HS-5 (cell line): ENCODE data around the gene PTTG2.

Experiments used
- DNase-seq: peaks from one replicate; pipeline ENCODE4 v3.0.0-alpha.2; 2012; ENCODE audit warnings: low read depth

The PTTG2 gene

DNA sequence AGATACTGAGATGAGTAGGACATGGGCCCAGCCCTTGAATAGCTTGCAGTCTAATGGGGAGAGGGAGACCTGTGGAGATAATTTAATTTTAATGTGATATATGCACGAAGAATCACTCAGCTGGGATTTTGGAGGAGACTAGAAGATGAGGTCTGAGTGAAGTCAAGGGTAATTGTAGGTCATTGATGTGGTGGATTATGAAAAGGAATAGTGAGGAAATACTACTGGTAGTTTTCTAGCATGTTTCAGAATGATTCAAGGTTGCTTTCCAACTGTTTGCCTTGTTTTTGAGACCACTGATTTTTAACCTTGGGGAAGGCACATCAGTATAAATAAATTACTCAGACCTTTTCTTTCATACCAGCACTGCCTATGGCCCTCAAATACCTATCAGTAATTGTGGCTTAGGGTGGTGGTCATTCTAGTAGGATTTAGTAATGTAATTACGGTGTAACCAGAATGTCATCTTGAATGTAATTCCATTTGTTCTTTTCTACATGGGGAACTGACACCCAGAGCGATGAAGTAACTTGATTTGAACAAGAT is 25.6 kb downstream of the PTTG2 start:
- no peak for DNase-seq

DNA sequence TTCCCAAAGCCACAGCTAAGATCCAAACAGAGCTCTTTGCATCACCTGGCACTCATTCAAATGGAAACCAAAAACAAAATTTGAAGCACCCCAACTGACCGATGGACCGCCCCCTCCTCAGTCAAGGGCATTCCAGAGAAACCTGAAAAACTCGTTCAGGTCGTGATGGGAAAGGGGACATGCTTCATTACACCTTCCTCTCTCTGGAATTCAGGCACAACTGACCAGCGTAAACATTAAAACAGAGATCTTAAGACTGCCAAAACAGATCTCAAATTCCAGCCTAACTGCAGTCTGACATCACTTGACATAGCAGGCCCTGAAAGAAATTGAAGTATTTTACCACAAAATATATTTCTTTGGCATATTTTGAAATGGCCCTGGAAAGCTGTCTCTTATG is 28.5 kb downstream of the PTTG2 start:
- no peak for DNase-seq

DNA sequence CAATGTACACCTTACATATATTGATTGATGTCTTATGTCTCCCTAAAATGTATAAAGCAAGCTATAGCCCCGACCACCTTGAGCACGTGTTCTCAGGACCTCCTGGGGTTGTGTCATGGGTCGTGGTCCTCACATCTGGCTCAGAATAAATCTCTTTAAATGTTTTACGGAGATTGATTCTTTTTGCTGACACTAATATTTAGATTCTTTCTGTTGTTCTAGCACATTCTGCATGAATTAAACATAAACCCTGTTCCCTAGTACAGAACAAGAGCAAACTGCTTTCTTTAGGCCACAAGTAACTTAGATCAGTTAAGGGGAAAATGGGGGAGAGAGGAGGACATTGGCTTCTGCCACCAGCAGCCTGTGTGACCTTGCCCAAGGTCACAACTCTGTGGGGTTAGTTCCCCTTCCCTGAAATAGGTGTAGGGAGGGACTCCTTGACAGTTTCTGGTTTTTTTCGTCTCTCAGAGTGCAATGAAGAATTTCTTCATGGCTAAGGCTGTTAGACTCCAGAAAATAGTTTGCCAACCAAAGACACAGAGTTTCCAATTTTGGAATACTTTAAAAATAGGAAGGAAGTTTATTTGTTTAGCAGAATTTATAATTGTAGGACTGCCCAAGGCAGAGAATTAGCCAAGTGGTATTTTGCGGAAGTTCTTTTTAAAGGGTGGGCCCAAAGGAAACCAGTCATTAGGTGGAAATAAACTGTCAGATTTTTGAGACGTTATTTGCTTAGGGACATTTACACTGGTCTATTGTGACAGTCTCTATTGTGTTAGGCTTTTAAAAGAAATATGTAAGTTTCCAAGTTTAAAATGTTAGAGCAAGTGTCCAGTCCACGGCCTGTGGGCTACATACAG is 29.4 kb downstream of the PTTG2 start:
- no peak for DNase-seq

DNA sequence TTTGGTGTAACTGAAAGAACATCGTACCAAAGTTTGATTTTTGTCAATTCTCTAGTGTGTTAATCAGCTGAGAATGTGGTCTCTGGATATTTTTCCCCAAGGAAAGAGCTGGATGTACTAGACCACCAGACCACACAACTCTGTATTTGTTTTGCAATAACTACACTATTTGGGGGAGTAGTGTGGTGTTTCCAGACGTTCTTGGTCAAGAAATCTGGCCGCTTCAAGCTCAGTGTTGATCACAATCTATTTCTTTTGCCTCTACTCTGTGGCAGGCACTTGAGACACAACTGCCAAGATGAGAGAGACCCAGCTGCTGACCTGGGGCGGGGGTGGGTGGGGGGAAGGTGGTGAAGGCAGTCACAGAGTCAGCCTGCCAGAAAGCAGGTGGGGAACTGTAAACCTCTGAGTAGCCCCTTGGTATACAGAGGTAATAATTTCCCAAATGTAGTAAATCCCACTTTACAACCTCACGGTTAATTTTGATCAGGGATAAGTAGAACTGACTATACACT is 30.6 kb downstream of the PTTG2 start:
- DNase-seq, result no peak

DNA sequence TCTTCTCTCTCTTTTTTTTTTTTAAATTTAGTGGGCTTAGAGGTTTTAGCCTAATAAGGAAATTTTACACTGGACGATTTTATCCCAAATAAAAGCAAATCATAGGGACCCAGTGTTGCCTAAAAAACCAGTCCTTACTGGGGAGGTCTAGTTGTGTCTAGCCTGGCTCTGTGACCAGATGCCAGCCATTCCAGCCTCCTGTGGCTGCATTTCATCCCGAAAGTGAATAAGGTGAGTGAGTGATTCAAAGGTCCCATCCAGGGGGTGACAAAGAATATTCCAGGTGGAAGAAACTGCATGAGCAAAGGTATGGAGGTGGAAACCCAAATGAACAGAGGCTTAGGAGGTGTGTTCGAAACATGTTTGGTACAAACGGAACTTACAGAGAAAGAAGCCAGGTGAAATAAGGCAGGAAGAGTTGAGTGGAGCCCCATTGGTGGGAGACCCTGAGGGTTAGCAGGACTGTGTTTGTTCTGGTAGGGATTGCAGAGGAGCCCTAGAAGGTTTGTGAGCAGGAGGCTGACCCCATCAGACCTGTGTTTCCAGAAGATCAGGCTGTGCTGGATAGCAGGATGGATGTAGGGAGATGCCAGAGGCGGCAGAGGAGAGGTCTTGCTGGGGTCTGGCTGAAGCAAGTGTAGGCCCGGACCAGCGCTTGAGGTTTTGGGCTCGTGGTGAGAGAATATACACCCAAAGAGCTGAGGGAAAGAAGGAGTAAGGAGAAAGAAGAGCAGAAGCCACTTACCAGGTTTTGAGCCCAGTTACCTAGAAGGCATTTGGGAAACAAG is 31.6 kb downstream of the PTTG2 start:
- no peak for DNase-seq

DNA sequence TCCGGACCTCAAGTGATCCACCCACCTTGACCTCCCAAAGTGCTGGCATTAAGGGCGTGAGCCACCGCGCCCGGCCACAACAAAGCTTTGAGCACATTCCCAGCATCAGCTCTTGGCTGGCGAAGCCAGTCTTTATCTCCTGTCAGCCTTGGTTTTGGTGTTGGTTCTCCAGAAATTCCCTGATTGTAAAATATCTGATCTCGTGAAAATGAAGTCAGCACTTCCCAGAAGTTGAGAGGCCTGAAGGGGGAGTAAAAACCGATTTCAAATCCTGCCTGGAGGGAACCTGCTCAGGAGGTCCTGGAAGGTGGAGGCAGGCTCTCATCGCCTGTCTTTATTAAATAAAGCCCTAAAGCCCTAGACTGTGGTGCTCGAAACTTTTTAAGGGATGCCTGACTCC is 33.6 kb downstream of the PTTG2 start:
- no peak for DNase-seq

DNA sequence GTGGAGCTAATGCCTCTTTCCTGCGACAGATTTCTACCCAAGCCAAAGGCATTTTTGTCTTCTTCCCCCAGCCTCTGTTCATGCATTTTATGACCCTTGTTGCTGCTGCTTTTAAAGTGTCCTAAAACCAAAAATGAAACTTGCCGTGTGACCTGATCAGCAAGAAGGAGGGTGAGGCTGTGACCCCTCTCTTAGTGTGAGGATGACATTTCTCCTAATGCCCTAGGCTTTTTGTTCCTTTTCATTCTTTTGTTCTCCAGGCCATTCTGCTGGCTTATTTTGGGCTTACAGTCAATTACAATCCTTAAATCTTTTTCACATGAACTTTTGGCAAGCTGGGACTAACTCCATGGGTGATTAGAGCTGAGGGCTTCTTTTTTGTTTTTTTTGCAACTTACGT is 34.4 kb downstream of the PTTG2 start:
- no peak for DNase-seq

DNA sequence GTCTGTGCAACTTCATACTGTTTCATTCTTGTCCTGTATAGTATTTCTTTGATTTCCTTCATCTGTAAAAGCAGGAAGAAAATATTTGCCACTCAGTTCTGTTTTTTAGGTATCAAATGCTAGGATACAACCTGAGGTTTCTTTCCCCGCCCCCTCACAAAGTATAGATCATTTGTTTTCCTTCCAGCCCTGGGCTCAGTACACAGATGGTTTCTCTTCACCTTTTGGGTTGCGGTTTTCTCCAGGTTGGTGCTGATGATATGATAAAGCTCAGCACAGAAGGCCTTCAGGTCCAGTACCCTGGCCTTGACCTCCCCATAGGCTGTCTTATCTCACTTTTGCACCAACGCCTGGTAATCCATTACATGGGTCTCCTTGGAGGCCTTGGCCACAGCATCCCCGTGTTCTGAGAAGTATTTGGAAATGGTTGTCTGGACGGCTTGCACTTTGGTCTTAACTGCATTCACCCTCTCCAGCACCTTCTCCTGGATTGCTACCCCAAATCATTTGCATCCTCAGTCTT is 35.2 kb downstream of the PTTG2 start:
- no peak for DNase-seq

DNA sequence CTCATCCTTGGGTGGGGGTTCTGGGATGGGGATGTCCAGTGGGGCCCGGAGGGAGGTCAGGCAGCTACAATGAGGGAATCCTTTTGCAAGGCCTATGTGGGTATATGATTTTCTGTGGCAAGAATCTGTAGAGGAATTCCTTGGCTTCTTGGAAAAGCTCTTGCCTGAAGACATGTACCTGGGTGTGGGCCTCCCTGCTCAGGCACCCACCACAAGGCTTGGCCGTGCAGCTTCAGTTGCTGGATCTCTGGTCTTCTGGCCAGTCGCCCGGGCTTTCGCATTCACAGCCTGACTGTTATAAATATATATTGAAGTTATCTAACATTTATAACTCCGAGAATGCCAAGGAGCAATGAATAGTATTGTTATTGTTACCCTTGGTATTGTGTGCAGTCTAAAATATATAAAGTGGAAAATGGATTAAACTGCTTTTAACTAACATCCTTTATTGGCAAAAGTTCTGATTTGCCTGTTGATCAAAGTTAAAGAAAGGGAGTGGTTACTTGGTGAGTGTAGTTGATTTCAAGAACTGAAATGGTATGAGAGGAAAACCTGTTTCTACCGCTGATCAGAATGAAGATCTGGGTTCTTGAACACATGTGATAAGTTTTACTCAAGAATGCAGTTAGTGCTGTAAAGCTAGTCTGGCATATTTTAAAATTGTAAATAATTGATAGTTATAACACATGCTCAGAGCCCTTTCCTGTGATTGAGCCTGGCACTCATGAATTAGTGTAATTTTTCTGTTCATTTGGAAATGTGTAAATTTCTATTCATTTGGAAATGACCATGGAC is 36.0 kb downstream of the PTTG2 start:
- no peak for DNase-seq

DNA sequence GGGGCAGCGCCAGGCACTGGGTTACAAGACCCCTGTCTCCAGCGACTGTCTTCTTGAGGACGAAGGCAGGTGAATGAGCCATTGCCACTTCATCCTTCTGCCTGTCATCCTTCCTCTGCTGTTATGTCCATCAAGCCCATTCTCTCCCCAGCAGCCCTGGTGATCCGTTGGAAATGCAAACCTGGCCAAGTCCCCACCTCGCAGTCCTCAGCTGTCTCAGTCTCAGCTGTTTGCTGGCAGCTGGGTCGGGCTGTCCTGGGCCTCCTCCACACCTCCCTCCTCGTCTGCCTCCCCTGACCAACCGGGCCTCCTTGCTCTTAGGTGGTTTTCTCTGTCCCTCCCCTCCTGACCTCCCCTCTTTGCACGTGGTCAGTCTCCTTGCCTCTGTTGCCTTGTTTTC is 38.0 kb downstream of the PTTG2 start:
- no peak for DNase-seq

DNA sequence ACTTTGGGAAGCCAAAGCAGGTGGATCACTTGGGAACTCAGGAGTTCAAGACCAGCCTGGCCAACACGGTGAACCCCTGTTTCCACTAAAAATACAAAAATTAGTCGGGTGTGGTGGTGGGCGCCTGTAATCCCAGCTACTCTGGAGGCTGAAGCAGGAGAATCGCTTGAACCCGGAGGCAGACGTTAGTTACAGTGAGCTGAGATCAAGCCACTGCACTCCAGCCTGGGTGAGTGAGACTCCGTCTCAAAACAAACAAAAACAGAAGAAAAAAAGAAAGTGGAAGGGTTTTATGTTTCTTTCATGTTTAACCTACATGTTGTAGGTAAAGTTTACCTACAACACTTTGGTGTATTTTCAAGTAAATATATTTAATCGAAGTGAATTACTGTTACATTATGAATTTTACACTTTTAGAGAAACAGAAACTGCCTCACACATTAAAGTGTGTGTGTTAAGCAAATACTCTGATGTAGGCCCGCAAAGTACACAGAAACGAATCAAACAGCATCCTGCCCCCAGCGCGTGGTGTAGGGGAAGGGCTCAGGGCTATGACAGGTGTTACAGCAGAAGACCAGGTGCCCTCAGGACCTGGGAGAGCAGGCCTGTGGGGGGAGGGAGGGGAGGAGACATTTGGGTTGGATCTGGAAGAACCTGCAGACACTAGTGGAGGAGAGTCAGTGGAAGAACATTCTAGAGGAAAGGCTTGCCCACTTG is 39.0 kb downstream of the PTTG2 start:
- no peak for DNase-seq

DNA sequence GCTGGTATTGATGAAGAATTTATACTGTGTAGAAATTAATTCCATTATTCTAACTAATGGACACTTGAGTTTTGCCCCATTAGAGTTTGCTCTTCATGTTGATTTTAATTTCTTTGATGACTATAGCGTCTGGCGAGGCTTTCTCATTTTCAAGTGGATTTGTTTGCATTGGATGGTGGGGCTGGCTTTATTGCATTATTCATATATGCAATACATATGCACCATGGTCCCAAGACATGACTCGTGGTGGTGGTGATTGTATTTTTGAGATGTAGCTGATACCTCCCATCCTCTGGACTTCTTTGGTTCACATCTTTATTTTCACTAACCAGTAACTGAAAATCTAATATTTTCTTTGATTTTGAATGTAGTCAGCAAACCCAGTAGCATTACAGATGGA is 39.8 kb downstream of the PTTG2 start:
- no peak for DNase-seq

DNA sequence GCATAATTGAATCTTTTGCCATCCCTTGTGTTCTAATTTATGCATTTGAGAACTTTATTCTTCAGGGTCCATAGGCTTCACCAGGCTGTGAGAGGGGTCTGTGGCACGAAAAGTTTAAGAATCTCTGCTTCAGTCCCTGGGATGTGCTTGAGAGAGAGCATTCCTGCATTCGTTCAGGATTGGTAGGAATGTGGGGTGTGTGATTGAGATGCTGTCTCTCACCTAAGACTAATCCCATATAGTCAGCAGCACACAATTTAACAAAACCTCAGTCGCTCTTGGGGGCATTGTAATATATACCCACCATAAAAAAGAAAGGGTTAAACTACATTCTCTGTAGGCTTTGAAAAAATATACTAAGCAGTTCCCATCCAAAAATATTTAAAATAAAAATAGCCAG is 41.7 kb downstream of the PTTG2 start:
- no peak for DNase-seq

DNA sequence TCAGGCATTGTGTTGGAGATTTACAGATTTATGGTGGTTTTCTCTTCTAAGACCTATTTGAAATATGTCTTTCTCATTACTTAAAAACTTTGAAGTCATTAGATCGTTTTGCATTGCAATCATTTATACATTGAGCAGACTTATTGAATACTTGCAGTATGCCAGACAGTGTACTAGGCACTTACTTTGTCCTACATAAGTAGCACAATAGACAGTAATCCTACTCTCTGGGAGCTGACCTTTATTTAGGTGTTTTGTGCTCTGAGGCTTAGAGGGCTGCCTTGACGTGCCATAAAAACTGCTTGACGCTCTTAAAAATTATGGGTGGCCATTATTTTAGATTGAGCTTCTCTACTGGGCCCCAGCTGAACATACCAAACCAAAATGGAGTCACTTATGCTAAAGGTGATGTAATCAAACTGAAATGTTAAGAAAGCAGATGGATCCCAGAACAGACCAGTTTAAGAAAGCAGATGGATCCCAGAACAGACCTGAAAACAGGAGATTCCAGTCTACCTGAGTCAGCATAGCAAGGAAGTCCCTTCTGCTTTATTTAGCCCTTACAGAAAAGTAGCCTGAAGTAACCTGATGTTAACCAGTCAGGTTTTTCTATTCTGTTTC is 42.4 kb downstream of the PTTG2 start:
- no peak for DNase-seq

DNA sequence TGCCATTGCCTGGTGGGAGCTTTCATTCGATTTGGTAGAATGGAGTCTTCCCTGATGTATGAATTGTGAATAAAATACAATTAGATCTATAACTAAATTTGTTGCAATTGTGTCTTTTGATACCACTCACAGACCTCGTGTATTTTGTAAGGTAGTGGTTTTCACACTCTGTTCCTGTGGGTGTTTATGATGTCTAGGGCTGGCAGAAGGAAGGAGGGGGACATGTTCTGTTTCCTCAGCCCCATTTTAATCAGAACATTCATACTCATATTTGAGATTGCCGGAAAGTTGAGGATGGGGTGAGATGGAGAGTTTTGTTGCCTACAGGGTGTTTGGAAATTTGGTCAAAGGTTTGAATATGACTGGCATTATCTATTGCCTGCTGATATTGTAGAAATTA is 42.9 kb downstream of the PTTG2 start:
- DNase-seq, result no peak

DNA sequence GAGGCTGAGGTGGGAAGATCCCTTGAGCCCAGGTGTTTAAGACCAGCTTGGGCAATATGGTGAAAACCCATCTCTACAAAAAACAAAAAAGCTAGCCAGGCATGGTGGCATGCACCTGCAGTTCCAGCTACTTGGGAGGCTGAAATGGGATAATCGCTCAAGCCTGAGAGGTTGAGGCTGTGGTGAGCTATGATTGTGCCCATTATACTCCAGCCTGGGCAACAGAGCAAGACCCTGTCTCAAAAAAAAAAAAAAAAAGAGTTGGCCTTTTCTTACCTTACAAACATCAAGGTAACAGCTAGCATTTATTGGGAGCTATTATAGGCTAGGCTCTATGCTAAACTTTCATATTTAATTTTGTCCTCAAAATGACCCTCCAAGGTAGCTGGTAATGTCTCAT is 43.4 kb downstream of the PTTG2 start:
- DNase-seq, result no peak

DNA sequence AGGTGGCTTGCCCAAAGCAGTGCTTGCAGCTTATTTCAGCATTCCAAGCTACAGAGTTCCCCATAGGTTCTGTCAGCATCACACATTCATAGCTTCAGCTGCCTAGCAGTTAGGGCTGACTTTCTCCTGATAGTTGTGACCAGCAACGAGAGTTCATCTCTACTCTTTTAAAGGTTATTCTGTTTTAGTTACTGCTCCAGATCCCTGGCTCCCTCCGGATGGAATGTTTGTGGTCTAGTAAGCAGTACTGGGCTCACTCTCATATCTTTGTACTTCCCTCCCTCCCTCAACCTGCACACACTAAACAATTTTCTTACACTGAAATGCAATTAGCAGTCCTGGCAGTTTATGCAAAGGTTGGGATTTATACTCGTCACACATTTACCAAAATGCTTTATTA is 43.9 kb downstream of the PTTG2 start:
- DNase-seq, result no peak

DNA sequence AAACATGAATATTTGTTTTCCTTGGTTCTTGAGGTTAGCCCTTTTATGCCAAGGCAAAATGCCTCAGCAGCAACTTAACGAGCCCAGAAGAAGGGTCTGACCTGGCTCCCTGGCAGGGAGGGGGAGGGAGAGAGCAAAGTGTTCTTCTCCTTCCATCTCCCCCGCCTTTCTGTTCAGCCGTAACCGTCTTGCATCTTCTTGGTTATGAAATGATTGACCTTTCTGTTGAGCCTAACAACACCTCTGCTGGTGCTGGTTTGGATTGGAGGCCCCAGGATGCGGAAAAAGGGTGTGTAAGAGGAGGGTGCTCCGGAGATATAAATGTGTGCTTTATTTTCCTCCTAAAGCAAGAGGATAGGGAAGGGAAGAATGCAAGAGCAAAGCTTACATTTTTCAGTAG is 44.7 kb downstream of the PTTG2 start:
- DNase-seq, result no peak

DNA sequence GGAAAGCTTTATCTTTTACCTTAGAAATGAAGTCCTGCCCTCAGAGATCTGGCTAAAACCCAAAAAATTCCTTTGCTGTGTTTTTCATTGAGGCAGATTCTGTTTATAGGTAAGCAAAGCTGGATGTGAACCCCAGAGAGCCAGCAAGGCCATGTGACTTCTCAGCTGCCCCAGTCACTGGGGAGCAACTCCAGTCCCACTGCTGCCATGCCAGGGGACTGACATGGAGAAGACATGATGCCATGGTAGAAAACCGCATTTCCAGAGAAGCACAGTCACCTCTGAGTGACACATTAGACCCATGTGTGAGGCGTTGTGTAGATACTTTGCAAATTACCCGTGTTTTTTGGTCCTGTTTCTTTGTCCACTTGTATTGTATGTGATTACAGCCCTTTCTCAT is 45.4 kb downstream of the PTTG2 start:
- DNase-seq, result no peak

DNA sequence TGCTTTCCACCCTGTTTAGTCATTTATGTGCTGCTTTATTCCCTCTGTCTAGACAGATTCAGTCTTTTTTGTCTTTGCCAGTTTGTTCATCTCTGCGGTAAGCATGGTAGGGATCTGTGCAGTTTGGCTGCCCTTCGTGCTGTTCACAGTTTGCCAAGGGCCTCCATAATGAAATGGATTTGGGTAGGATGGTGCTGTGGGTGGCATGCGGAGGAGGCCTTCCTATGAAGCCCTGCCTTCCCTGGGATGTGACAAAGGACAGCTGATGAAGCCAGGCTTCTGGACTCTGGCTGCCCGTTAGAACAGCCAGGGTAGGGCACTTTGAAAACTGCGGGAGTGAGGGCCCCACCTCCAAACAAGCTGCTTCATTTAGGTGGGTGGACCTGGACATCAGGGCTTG is 47.4 kb downstream of the PTTG2 start:
- DNase-seq, result no peak

DNA sequence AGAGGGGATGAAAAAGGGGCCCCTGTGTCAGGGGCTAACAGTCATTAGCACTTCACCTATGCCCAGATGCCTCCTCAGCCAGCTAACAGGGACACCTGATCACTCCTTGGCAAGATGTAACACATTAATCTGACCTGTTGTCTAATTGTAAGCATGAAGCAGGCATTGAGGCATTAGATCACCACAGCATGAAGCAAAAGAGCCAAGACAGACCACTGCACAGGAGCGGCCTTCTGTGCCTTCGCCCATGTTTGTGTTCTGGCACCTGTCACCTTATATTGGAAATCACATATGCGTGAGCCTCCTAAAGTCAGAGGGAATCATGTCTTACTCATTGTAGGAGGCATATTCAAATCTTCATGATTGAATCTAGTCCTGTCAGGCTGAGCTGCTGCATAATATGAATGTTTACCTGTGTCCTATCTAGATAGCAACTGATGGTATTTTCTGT is 48.4 kb downstream of the PTTG2 start:
- DNase-seq, result no peak
